Ovary (tissue), 3 donors: ENCODE measurements around the gene STX5.

Source experiments
- EP300 ChIP-seq: sonication (generic); formaldehyde crosslinking; IDR thresholded peaks from one replicate; pipeline ENCODE4 v1.6.1; 2017; ENCODE audit warnings: antibody characterized with exemption
- POLR2A ChIP-seq: fragments of 450-650 bp; IDR thresholded peaks from one replicate; pipeline ENCODE4 v1.6.1; 2017; ENCODE audit warnings: antibody characterized with exemption, mild to moderate bottlenecking, moderate library complexity
- TF ChIP-seq, protein P1 (sequence below), 3 donors: fragments of 450-650 bp in 2 of 3; fragments of 200-600 bp in 1 of 3; IDR thresholded peaks; one replicate each; pipeline versions ENCODE4 v1.5.1 to v1.8.0; 2016 to 2022; ENCODE audit warnings: antibody characterized with exemption in 3 of 3, mild to moderate bottlenecking in 1 of 3
- donor health status: DM: no; HTN: no; CAD: no.

DNA sequence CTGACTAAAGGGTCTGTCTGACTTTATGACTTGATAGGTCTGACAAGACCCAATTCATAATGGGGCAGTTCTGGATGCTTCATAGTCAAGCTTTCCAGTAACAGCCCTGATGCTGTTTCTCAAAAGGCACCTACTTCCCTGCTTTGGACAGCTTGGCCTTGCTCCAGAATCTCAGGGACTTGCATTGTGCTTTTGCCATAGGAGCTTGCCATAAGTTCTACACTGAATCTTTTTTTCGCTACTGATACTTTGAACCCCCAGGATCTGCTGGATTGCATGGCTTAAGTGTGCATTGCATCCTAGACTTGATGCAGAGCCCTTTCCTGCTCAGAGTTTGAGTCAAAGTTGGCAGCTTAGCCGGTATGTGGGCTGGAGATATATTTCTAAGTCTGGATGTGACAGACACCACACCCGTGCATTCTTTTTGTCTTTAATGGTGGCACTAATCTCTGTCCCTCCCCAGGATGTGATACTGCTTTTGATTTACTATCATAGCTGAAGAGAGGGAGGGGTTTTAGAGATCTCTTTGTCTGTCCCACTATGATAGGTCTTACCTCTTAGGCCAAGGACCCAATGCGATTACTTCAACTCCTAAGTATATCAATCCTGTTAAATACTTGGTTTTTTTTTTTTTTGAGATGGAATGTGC, 32.0 kb upstream of the STX5 start:
- TF ChIP-seq, protein P1, sequence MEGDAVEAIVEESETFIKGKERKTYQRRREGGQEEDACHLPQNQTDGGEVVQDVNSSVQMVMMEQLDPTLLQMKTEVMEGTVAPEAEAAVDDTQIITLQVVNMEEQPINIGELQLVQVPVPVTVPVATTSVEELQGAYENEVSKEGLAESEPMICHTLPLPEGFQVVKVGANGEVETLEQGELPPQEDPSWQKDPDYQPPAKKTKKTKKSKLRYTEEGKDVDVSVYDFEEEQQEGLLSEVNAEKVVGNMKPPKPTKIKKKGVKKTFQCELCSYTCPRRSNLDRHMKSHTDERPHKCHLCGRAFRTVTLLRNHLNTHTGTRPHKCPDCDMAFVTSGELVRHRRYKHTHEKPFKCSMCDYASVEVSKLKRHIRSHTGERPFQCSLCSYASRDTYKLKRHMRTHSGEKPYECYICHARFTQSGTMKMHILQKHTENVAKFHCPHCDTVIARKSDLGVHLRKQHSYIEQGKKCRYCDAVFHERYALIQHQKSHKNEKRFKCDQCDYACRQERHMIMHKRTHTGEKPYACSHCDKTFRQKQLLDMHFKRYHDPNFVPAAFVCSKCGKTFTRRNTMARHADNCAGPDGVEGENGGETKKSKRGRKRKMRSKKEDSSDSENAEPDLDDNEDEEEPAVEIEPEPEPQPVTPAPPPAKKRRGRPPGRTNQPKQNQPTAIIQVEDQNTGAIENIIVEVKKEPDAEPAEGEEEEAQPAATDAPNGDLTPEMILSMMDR (IDR thresholded peaks at IDR 0.05), result no peak
- TF ChIP-seq POLR2A (no peak), EP300 (no peak)
